SU-DHL-6 (cell line): ENCODE data around the gene TJP1.

Experiments
- H2AFZ ChIP-seq: fragments of 200-600 bp; sonication (generic); 2 replicates; pipeline ENCODE4 v1.6.1; 2014; ENCODE audit warnings: low read depth, mild to moderate bottlenecking, moderate library complexity, mixed read lengths, antibody characterized with exemption, low read length; ENCODE audit not compliant: severe bottlenecking
- H3F3A ChIP-seq: fragments of 200-600 bp; shearing (Covaris generic); 2 replicates; pipeline ENCODE4 v1.6.0; 2016; ENCODE audit warnings: antibody characterized with exemption, mild to moderate bottlenecking; ENCODE audit not compliant: insufficient read depth
- H3K27ac ChIP-seq: fragments of 200-600 bp; sonication (generic); 2 replicates; pipeline ENCODE4 v1.5.1; 2016; ENCODE audit warnings: low read depth, mild to moderate bottlenecking, low read length, moderate library complexity, mixed read lengths
- H3K27me3 ChIP-seq: fragments of 200-600 bp; sonication (generic), shearing (Covaris generic); 2 replicates; pipeline ENCODE4 v1.6.0; 2014; ENCODE audit warnings: mild to moderate bottlenecking, low read length
- H3K36me3 ChIP-seq: fragments of 200-600 bp; sonication (generic); 2 replicates; pipeline ENCODE4 v1.6.1; 2014; ENCODE audit warnings: mild to moderate bottlenecking, low read length, mixed read lengths
- H3K4me2 ChIP-seq: fragments of 300-600, 200-600 bp; shearing (Covaris generic), sonication (generic); 2 replicates; pipeline ENCODE4 v1.6.0; 2014; ENCODE audit warnings: low read length, low read depth, mild to moderate bottlenecking; ENCODE audit not compliant: poor library complexity, severe bottlenecking
- H3K4me3 ChIP-seq: fragments of 200-600 bp; sonication (generic); 2 replicates; pipeline ENCODE4 v1.5.1; 2014; ENCODE audit warnings: antibody characterized with exemption, low read length, mild to moderate bottlenecking, mixed read lengths; ENCODE audit not compliant: insufficient read depth, poor library complexity, severe bottlenecking
- H3K79me2 ChIP-seq: fragments of 200-600 bp; sonication (generic); 2 replicates; pipeline ENCODE4 v1.6.1; 2014; ENCODE audit warnings: mild to moderate bottlenecking, low read length, moderate library complexity; ENCODE audit not compliant: insufficient read depth
- H3K9ac ChIP-seq: fragments of 200-600 bp; sonication (generic); 2 replicates; pipeline ENCODE4 v1.7.0; 2014; ENCODE audit warnings: mild to moderate bottlenecking, low read length
- H3K9me2 ChIP-seq: fragments of 200-600 bp; sonication (generic); replicated peaks from 2 replicates; pipeline ENCODE4 v1.6.1; 2014; ENCODE audit warnings: low read length; ENCODE audit not compliant: insufficient read depth
- H3K9me3 ChIP-seq: fragments of 200-600 bp; sonication (generic); 2 replicates; pipeline ENCODE4 v1.6.1; 2014; ENCODE audit warnings: low read length, mixed read lengths; ENCODE audit not compliant: insufficient read depth
- H4K20me1 ChIP-seq: fragments of 200-600 bp; sonication (generic); 2 replicates; pipeline ENCODE4 v1.6.1; 2014; ENCODE audit warnings: low read depth, mild to moderate bottlenecking, antibody characterized with exemption, low read length, moderate library complexity, mixed read lengths
- CTCF ChIP-seq: fragments of 200-600 bp; sonication (generic); IDR thresholded peaks from one replicate; pipeline ENCODE4 v1.5.1; 2017; ENCODE audit warnings: antibody characterized with exemption, mild to moderate bottlenecking, low read length, moderate library complexity; ENCODE audit not compliant: insufficient read depth, poor library complexity, severe bottlenecking
- EZH2phosphoT487 ChIP-seq: fragments of 200-600 bp; sonication (generic), shearing (Covaris generic); conservative IDR thresholded peaks from 2 replicates; pipeline ENCODE4 v1.6.1; 2018; ENCODE audit warnings: mild to moderate bottlenecking, antibody characterized with exemption, low read length, moderate library complexity, mixed read lengths

TJP1 gene

GRCh38 chr15:29822100-29822683, at the start of gene TJP1:
TSS of gene TJP1 (minus strand) at chr15:29822468. CDS start at chr15:29822028, 440 bp downstream.
- H3K9me3 ChIP-seq, result no peaks in the 10 kb centered on the region
- H3K4me2 ChIP-seq, result no peak within 1 kb of the TSS
- H3K27me3 ChIP-seq, result no peaks in the 10 kb centered on the region
- H4K20me1 ChIP-seq, result no peaks in the 10 kb centered on the region; the same call in 1 of the 2 replicates
- no peaks in the 10 kb centered on the region for H3K79me2 ChIP-seq
- no peak within 1 kb of the TSS for H3K4me3 ChIP-seq
- no peaks in the 10 kb centered on the region for H3K9me2 ChIP-seq
- no peak within 1 kb of the TSS for H3K27ac ChIP-seq
- H3K9ac ChIP-seq, result no peak within 1 kb of the TSS
- no peak within 1 kb of the TSS for H2AFZ ChIP-seq
- H3F3A ChIP-seq, result 0 out of 2 replicates have a peak, but pooled peaks cover 8% of the 10 kb centered on the region
- no peak for TF ChIP-seq EZH2phosphoT487
- no peak for TF ChIP-seq CTCF
- H3K36me3 ChIP-seq, result no peaks in the 10 kb centered on the region

GRCh38 chr15:29871401-29871800, 49.1 kb upstream of the TJP1 start:
- no peak for TF ChIP-seq CTCF
- TF ChIP-seq EZH2phosphoT487, result no peak

GRCh38 chr15:29870495-29871151, 48.4 kb upstream of the TJP1 start:
- TF ChIP-seq EZH2phosphoT487 (no peak), CTCF (no peak)
- H3K4me3 ChIP-seq, result no peak overlapping the region
- H3F3A ChIP-seq, result no peaks in the 10 kb centered on the region
- H3K36me3 ChIP-seq, result no peaks in the 10 kb centered on the region
- H3K9ac ChIP-seq, result no peak overlapping the region
- no peaks in the 10 kb centered on the region for H3K27me3 ChIP-seq
- no peaks in the 10 kb centered on the region for H4K20me1 ChIP-seq
- H3K9me3 ChIP-seq, result no peaks in the 10 kb centered on the region
- H3K4me2 ChIP-seq, result no peak overlapping the region
- no peak overlapping the region for H2AFZ ChIP-seq
- H3K79me2 ChIP-seq, result no peaks in the 10 kb centered on the region
- H3K27ac ChIP-seq, result no peak overlapping the region
- H3K9me2 ChIP-seq, result no peaks in the 10 kb centered on the region

More at GRCh38 chr15:29871401-29871800, 49.1 kb upstream of the TJP1 start:
- no peaks in the 10 kb centered on the region for H3K9me2 ChIP-seq
- no peaks in the 10 kb centered on the region for H3K27me3 ChIP-seq
- no peak overlapping the region for H3K9ac ChIP-seq
- no peaks in the 10 kb centered on the region for H4K20me1 ChIP-seq
- H3K36me3 ChIP-seq, result no peaks in the 10 kb centered on the region
- no peak overlapping the region for H2AFZ ChIP-seq
- no peak overlapping the region for H3K4me2 ChIP-seq
- H3K9me3 ChIP-seq, result no peaks in the 10 kb centered on the region
- H3K4me3 ChIP-seq, result no peak overlapping the region
- no peaks in the 10 kb centered on the region for H3F3A ChIP-seq
- H3K79me2 ChIP-seq, result no peaks in the 10 kb centered on the region
- H3K27ac ChIP-seq, result no peak overlapping the region
